Fibroblast of gingiva (primary cell): ENCODE results near the gene UBTF.
"Not testable (repeated sequence)": the region's sequence is repeated elsewhere in the genome, so short reads cannot be mapped to it uniquely, and the experiment has no call there.

ENCODE experiments used
- DNase-seq: peaks from one replicate; pipeline ENCODE4 v3.0.0-alpha.2; 2011; ENCODE audit warnings: low read depth

Gene UBTF

DNA sequence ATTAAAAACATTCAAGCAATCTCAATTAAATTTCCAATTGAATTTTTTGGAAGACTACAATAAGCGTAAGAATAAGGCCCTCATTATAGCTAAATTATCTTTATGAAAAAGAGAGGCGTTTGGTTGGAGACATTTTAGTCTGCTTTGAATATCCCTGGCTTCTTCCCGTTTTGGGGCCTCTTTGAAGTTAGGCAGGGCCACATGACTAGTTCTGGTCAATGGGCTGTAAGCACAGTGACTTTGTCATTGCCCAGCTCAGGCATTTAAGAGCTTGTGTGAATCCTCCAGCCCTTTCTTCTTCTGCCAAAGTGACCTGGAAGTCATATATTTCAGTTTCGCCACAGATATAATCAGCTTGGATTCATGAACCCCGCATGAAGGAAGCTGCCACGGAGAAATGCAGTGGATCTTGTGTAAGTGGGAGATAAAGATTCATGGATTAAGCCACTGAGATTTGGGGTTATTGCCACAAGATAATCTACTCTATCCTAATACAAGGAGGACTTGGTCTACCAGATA is 21.7 kb upstream of the UBTF start:
- no peak for DNase-seq

- DNase-seq, result not testable (repeated sequence)
Measured at GRCh38 chr17:44237886-44238285, 18.4 kb upstream of the UBTF start.

- no peak for DNase-seq
Measured at GRCh38 chr17:44236444-44236991, 17.0 kb upstream of the UBTF start.

DNA sequence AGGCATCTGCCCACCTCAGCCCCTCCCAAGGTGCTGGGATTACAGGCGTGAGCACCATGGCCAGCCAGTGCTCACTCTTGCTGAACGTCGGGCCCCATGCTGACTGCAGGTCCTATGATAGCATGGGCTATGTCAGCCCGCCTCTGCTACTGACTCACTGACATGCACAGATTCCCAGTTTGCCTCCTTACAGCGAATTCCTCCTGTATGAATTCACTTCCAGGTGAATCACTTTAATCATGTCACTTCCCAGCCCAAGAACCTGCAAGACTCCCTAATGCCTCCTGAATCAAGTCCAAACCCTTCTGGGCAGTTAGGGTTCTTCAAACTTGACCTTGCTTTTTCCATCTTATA is 16.1 kb upstream of the UBTF start:
- DNase-seq, result no peak

DNA sequence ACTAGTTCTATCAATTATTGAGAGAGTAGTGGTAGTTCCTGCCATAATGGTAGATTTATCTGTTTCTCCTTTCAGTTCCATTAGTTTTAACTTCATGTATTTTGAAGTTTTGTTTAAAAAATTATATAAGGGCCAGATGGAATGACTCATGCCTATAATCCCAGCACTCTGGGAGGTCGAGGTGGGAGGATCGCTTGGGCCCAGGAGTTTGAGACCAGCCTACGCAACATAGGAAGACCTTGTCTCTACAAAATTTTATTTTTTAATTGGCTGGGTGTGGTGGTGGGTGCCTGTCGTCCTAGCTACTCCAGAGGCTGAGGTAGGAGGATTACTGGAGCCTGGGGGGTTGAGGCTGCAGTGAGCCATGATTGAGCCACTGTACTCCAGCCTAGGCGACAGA is 14.1 kb upstream of the UBTF start:
- DNase-seq, result no peak

GRCh38 chr17:44232061-44232460 is 12.6 kb upstream of the UBTF start:
- no peak for DNase-seq

DNA sequence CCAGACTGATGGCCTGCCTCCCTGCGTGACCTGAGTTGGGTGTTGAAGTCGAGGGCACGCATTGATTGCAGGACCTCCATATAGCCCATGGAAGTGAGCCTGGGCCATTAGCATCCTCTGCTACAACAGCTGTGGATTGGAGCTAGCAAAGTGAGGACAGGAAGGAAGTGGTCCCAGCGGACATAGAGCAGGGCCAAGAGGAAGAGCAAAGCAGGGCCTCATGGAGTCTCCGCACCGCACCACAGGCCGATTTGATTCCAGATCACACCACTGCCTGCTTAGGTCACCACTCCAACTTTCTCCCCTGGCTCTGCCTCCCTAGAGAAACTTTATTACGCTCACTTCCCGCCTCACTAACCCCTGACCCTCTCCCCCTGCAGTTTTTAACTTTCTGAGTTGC is 10.7 kb upstream of the UBTF start:
- DNase-seq, result no peak

DNA sequence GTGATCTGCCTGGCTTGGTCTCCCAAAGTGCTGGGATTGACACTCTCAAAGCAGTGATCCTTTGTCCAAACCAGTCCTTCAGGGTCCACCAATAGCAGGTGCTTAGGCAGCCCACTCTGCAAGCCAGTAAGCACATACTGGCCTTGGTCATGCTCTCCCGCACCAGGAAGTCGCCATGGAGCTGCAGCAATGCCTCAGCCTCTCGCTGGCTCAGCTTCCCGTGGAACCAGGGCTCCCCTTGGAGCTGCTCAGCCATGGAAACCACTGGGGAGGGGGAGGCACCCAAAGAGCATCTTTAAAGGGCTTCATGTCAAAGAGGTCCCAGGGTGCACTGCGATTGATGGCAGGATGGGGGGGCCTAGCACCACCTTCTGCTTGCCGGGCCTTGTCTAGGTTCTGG is 9.6 kb upstream of the UBTF start:
- DNase-seq, result no peak

DNA sequence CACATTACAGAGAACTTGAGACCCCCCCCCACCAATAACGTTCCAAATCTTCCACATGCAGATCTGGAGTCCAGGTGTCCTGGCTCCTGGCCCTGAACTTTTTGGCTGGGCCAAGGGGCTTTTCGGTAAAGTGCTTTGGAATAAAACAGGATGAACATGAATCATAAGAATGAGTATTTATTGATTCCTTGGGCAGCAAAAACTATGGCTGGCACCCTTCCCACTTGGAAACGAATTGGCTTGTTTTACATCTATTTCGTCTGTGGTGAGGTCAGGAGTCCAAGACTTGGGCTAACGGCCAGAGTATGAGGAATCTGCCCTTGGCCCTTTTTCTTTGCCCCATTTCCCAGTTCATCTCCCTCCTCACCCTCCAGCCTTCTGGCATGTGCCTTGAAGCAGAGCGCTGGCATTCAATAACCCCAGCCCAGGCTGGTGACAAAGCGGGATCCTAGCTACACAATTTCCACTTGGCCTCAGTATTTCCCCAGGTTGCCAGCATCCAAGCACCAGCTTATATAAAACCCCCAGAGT is 4.1 kb upstream of the UBTF start:
- DNase-seq, result peak; percentile 92

DNA sequence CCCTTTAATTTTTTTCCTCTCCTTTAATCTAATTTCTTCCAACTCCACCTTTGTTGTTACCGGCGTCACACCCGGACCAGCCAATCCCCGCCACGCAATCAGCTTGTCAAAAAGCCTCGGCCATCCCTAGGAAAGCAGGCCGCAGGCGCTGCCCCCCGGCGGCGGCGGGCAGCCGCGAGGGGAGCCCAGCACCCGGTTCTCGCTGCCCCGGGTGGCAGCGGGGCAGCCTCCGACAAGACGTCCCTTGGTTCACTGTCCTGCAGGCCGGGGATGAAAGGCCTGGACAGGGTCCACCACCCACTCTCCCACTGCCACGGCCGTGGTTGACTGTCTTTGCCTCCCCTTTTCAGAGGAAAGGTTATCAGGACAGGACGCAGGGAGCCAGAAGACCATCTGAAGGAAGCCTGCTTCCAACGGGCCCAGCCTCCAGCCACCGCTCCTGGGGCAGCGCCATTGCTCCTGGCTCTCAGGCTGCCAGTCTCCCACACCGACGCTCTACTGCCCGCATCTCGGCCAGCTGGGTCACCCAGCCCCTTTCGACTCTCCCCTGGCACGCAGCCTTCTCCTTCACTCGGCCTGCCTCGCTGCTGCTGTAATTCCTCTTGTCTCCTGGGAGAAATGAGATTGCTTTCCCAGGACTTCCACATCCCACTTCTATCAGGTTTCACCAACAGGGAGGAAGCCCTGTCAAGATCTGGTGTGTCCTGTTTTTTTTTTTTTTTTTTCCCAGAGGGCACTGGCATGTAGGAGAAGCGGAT is 2.8 kb upstream of the UBTF start:
- peak; percentile 90 for DNase-seq

DNA sequence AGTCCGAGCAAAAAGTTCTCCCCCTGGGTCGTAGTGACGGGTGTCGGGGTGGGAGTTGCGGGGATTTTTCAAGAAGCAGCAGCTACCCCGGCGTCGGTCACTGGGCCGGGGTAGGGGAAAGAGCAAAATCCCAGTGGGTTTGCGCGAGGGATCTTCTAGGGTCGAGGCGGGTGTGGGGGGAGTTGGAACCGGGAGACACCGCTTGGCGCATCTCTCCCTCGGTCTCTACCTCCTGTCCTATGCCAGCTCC is 2.3 kb upstream of the UBTF start:
- DNase-seq, result no peak

DNA sequence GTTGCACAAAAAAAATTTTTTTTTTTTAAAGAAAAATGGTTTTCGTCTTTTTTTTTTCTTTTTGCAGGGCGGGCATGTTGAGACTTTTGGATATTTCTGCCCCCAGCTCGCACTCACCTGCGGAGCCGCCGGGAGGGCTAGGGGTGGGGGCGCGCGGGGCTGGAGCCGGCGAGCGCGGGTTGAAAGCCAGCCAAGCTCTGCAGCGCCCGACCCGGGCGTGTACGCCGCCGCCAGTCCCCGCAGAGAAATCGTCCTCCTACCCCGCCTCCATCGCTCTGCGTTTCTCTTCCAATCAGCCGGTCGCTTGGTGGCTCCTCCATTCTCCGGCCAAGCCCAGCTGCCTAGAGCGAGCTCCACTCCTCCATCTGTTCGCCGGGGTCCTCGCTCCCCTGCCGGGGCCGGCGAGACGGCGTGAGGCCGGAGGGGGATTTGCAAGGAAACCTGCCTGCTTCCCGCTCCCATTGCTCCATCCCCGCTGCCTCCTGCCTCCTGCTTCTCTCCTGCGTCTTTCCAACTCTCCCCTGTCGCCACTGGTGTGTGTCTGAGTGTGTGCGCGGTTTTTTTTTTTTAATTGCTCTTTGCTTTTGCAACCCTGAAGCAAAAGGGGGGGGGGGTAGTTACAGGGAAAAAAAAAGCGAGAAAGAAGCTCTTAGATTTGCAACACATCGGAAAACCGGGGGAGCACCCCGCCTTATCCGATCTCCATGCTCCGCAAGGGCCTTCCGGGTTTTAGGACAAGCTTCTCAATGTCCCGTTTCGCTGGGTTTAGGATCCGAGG is 1.8 kb upstream of the UBTF start:
- DNase-seq, result peak; percentile 80

DNA sequence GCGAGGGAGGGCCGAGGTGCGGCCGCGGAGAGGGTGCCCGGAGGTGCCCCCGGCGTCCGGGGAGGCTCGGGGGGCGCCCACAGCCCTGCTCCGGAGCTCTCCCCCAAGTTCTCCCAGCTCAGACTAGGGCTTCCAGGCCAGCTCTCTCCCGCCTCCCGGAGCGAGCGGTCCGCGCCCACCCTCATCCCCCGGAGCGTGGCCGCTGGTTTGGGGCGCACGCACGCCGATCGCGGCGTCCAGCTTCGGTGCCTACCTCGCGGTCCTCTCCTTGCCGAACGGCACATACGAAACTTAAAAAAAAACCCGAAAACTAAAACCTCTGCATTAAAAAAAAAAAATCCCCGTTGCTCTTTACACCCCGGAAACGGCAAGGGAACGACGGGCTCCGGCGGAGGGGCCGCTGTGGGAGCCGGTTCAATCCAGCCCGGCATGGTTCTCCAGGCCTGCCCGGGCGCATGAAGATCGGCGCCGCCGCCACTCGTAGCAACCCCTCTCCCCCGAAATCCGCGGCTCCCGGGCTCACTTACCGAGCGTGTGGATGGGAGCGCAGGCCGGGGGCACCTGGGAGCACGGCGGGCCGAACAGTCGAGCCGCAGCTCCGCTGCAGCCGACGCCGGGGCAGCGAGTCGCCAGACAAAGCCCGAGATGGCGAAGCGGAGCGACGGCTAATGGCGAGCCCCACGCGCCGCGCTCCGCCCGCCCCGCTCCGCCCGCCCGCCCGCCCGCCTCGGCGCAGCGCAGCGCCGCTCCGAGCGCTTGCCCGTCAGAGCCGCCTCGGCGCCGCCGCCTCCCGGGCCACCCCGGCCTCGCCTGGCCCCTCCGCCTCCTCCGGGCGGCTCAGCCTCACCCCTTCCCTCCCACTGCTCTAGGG is 973 bp upstream of the UBTF start:
- peak; percentile 70 for DNase-seq

DNA sequence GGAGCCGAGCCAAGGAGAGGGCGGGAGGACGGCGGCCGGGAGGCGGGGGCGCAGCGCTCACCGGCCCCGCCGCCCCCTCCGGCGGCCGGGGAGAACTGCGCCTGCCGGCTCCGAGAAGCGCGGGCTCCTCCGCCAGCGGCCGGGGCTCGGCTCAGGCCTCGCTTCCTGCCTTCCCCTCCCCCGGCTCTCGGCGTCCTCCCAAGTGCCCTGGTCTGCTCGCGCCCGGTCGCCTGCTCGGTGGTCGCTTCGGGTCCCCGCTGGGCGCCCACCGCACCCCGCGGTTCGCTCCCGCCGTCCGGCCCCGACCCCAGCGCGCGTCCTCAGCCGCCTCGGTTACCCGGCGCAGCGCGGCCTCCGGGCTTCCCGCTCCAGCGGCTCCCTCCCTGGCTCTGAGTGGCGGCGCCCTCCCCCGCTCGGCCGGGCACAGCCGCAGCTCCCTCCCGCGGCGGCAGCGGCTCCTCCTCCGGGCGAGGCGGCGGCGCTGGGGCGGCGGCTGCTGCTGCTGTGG is 313 bp downstream of the UBTF start:
- DNase-seq, result peak; percentile 59

DNA sequence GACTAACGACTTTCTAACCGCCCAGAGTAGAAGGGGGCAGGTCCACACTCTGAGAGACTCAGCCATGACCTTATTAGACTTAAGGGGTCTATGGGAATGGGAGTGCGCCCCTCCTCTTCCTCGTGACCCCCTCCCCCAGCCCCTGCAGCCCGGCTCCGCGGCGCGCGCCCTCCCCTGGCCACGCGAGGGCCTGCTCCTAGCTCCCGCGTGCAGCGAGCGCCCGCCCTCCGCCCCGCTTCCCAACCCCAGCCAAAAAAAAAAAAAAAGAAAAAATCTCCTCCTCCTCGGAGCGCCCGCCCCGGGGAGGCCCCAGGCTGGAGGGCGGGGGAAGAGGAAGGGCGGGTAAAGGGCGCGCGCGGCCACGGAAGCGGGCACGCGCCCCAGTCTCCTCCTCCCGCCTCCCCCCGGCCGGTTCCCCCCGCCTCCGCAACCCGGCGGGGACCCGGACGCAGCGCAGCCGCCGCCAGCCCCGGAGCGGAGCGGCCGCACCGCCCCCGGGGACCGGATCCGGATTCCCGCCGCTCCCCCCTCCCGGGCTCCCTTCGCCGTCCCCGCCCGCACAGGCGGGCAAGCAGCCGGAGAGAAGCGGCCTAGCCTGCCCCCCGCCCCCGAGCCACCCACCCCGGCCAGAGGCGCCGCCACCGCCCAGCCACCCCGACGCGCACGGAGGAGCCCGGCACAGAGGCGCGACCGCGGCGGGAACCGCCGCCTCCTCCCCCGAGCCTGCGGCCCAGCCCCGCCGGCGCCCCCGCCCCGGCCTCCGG is 949 bp downstream of the UBTF start:
- DNase-seq, result peak; percentile 91

DNA sequence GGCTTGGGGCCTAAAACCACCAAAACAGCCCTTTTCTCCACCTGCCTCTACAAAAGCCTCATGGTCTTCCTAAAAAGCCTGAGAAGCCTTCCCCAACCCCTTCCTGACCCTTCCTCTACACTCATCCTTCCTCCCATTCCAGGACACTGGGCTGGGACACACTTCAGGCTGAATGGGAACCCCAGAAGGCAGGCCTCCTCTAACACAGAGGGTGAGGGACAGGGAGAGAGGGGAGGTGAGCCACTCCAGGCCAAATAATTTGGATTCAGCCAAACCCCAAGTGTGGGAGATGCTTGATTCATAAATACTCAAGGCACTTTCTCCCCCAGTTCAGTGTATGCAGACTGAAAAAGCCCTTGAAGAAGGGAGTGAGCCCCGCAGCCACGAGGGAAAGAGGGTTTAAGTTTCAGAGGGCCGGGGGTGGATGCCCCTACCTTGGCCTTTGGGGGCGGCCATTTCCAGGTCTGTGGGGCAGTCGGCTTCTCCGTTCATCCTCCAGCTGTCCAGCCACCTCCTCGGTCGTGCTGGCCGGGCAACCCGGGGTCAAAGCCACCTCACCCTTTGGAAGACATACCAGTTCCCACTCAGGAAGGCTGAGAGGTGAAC is 1.6 kb downstream of the UBTF start:
- DNase-seq, result no peak

DNA sequence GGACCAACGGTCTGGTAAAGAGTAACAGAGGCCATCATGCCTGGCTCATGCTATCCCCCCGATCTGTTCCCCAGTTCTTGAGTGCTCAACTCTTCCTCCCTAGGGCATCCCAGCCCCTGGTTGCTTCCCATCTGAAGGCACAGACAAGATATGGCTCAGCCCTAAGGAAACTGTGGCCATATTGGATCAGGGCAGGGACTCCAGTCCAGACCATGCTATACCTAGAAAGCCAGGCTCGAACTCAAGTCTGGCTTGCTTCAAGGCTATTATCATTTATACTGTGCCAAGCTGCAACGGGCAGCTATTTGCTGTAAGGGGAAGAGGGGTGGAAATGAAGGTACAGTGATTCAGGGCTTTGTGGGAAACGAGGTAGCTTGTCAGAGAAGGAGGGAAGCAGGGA is 2.8 kb downstream of the UBTF start:
- no peak for DNase-seq

DNA sequence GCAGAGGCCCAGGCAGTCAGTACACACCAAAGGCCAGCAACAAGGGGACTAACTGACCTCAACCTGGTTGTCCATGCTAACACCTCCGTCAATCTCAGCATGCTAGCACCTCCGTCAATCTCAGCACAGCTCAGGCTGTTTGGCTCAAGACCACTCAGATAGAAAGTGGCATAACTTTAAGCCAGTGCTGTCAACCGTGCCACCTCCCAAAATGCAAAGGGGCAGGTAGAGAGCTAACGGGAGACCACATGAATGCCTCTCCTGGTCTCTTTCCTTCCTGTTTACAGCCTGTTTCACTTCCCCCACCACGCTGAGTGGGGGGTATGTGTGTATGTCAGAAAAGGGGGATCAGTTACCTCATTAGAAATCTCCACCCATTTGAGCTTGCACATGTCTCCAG is 3.3 kb downstream of the UBTF start:
- no peak for DNase-seq

GRCh38 chr17:44214896-44215295 is 4.6 kb downstream of the UBTF start:
- DNase-seq, result no peak

DNA sequence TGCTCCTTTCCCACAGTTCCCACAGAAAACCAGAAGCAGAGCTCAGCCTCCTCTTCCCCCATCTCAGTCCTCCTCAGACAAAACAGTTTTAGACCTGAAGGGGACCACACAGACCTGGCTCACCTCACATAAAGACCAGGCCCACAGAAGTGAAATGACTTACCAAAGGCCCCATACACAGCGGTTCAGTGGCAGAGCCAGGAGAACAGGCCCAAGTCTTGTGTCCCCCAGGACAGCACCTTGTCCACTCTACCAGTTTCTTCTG is 5.3 kb downstream of the UBTF start:
- DNase-seq, result no peak
